Loucy (cell line): Measurements from ENCODE around the gene PARN.

Experiments
- H2AFZ ChIP-seq: fragments of 200-600 bp; sonication (generic); 2 replicates; pipeline ENCODE4 v1.6.0; 2016; ENCODE audit warnings: antibody characterized with exemption, mild to moderate bottlenecking, low read length, moderate library complexity
- H3F3A ChIP-seq: fragments of 200-600 bp; 2 replicates; pipeline ENCODE4 v1.6.0; 2016; ENCODE audit warnings: antibody characterized with exemption, low read depth, mild to moderate bottlenecking
- H3K27me3 ChIP-seq: fragments of 200-600 bp; sonication (generic); 2 replicates; pipeline ENCODE4 v1.6.1; 2014; ENCODE audit warnings: low read length, mild to moderate bottlenecking; ENCODE audit not compliant: insufficient read depth, poor library complexity, severe bottlenecking
- H3K36me3 ChIP-seq: fragments of 200-600 bp; sonication (generic); 2 replicates; pipeline ENCODE4 v1.6.1; 2016; ENCODE audit warnings: low read length; ENCODE audit not compliant: insufficient read depth
- H3K4me1 ChIP-seq: fragments of 200-600 bp; sonication (generic); 2 replicates; pipeline ENCODE4 v1.5.1; 2014; ENCODE audit warnings: low read length, mild to moderate bottlenecking; ENCODE audit not compliant: insufficient read depth, poor library complexity, severe bottlenecking
- H3K4me2 ChIP-seq: fragments of 200-600 bp; sonication (generic); 2 replicates; pipeline ENCODE4 v1.6.0; 2014; ENCODE audit warnings: antibody characterized with exemption, low read length, low read depth, mild to moderate bottlenecking; ENCODE audit not compliant: poor library complexity, severe bottlenecking
- H3K4me3 ChIP-seq: fragments of 200-600 bp; sonication (generic); 2 replicates; pipeline ENCODE4 v1.5.1; 2014; ENCODE audit warnings: low read length, mild to moderate bottlenecking, mixed read lengths; ENCODE audit not compliant: poor library complexity, severe bottlenecking
- H3K79me2 ChIP-seq: fragments of 200-600 bp; sonication (generic); 2 replicates; pipeline ENCODE4 v1.6.1; 2014; ENCODE audit warnings: low read length; ENCODE audit not compliant: insufficient read depth
- H3K9ac ChIP-seq: fragments of 200-600 bp; sonication (generic); 2 replicates; pipeline ENCODE4 v1.6.0; 2014; ENCODE audit warnings: mild to moderate bottlenecking, low read depth, low read length, moderate library complexity; ENCODE audit not compliant: poor library complexity, severe bottlenecking
- H3K9me2 ChIP-seq: fragments of 200-600 bp; sonication (generic); replicated peaks from 2 replicates; pipeline ENCODE4 v1.6.1; 2016; ENCODE audit warnings: low read depth, low read length, mixed read lengths
- H3K9me3 ChIP-seq: fragments of 200-600 bp; sonication (generic); 2 replicates; pipeline ENCODE4 v1.6.1; 2014; ENCODE audit warnings: mild to moderate bottlenecking, antibody characterized with exemption, low read length, low read depth; ENCODE audit not compliant: insufficient read depth
- H4K20me1 ChIP-seq: fragments of 200-600 bp; sonication (generic); 2 replicates; pipeline ENCODE4 v1.6.0; 2014; ENCODE audit warnings: antibody characterized with exemption, low read length, mild to moderate bottlenecking; ENCODE audit not compliant: insufficient read depth, poor library complexity, severe bottlenecking
- CTCF ChIP-seq: fragments of 200-600 bp; sonication (generic); conservative IDR thresholded peaks from 2 replicates; pipeline ENCODE4 v1.5.1; 2014; ENCODE audit warnings: mild to moderate bottlenecking, antibody characterized with exemption, low read length
- EZH2phosphoT487 ChIP-seq: fragments of 200-600 bp; IDR thresholded peaks from 2 replicates; pipeline ENCODE4 v1.6.1; 2018; ENCODE audit warnings: antibody characterized with exemption, mild to moderate bottlenecking, moderate library complexity, borderline replicate concordance

The PARN gene

DNA sequence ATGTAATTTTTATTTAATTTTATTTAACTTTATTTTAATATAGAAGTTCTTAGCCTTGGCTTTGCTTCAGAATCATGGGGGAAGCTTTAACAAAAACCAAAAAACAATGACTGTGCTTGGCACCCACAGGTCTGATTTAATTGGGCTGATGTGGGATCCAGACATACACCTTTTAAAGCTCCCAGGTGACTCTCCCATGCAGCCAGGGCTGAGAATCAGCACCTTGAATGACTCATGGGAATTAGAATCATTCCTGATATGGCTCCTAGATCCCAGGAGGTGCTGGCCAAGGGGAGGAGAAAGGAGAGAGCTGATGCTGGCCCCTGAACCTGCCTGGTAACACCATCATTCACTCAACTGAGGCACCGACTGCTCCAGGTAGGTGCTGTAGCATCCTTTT, 240.7 kb downstream of the PARN start:
- Histone ChIP-seq H3K36me3 (no peaks in the 10 kb centered on the region), H3F3A (no peaks in the 10 kb centered on the region), H4K20me1 (no peaks in the 10 kb centered on the region), H2AFZ (no peak overlapping the region), H3K9ac (no peak overlapping the region), H3K27me3 (no peaks in the 10 kb centered on the region), H3K9me2 (no peaks in the 10 kb centered on the region), H3K4me1 (no peaks in the 10 kb centered on the region), H3K4me3 (no peak overlapping the region), H3K4me2 (no peak overlapping the region), H3K9me3 (no peaks in the 10 kb centered on the region), H3K79me2 (no peaks in the 10 kb centered on the region)
- TF ChIP-seq EZH2phosphoT487, result no peak
- no peak for TF ChIP-seq CTCF

- H3K4me3 ChIP-seq, result no peak overlapping the region
- no peaks in the 10 kb centered on the region for H4K20me1 ChIP-seq
- no peak overlapping the region for H3K4me2 ChIP-seq
- H2AFZ ChIP-seq, result no peak overlapping the region
- H3K9me3 ChIP-seq, result no peaks in the 10 kb centered on the region
- H3K27me3 ChIP-seq, result no peaks in the 10 kb centered on the region
- no peak overlapping the region for H3K9ac ChIP-seq
- no peaks in the 10 kb centered on the region for H3F3A ChIP-seq
- no peaks in the 10 kb centered on the region for H3K36me3 ChIP-seq
- TF ChIP-seq CTCF (no peak), EZH2phosphoT487 (no peak)
- no peaks in the 10 kb centered on the region for H3K79me2 ChIP-seq
- H3K4me1 ChIP-seq, result no peaks in the 10 kb centered on the region
- H3K9me2 ChIP-seq, result no peaks in the 10 kb centered on the region
Observed at GRCh38 chr16:14388243-14388642, 241.8 kb downstream of the PARN start.

DNA sequence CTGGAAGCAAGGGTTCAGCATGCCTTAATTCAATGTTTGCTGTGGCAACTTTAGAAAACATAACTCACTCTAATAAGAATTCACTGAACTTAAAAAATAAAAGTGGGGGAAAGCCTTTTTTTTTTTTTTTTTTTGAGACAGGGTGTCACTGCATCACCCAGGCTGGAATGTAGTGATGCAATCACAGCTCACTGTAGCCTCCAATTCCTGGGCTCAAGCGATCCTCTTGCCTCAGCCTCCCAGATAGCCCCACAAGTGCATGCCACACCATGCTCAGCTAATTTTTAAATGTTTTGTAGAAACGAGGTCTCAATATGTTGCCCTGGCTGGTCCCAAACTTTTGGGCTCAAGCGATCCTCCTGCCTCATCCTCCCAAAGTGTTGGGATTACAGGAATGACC, 243.9 kb downstream of the PARN start:
- Histone ChIP-seq H3K4me3 (no peak overlapping the region), H3K9ac (no peak overlapping the region), H3K79me2 (no peaks in the 10 kb centered on the region), H2AFZ (no peak overlapping the region), H3K36me3 (no peaks in the 10 kb centered on the region), H3K4me1 (no peaks in the 10 kb centered on the region), H3K9me3 (no peaks in the 10 kb centered on the region), H3K27me3 (no peaks in the 10 kb centered on the region), H4K20me1 (no peaks in the 10 kb centered on the region), H3K4me2 (no peak overlapping the region), H3F3A (no peaks in the 10 kb centered on the region), H3K9me2 (no peaks in the 10 kb centered on the region)
- TF ChIP-seq CTCF (no peak), EZH2phosphoT487 (no peak)
